Parathyroid adenoma (tissue), 2 donors: Measurements from ENCODE around the gene MESP1.

ENCODE experiments used
- H2AFZ ChIP-seq: fragments of 300-600 bp; sonication (generic); one replicate; pipeline ENCODE4 v1.7.0; 2017; ENCODE audit warnings: antibody characterized with exemption, mild to moderate bottlenecking
- H3K27ac ChIP-seq: fragments of 300-600 bp; sonication (generic); one replicate; pipeline ENCODE4 v1.7.0; 2017
- H3K27me3 ChIP-seq: fragments of 300-600 bp; sonication (generic); one replicate; pipeline ENCODE4 v1.7.0; 2017; ENCODE audit warnings: low read length; ENCODE audit not compliant: control insufficient read depth, insufficient read depth
- H3K36me3 ChIP-seq: fragments of 300-600 bp; sonication (generic); one replicate; pipeline ENCODE4 v1.7.0; 2017; ENCODE audit warnings: low read length; ENCODE audit not compliant: control insufficient read depth, insufficient read depth
- H3K4me1 ChIP-seq: fragments of 300-600 bp; sonication (generic); one replicate; pipeline ENCODE4 v1.7.0; 2017; ENCODE audit warnings: control low read depth
- H3K4me2 ChIP-seq: fragments of 300-600 bp; sonication (generic); one replicate; pipeline ENCODE4 v1.7.0; 2017; ENCODE audit warnings: low read length
- H3K4me3 ChIP-seq: fragments of 300-600 bp; sonication (generic); one replicate; pipeline ENCODE4 v1.7.0; 2017; ENCODE audit warnings: low read depth, low read length
- H3K79me2 ChIP-seq: fragments of 300-600 bp; sonication (generic); one replicate; pipeline ENCODE4 v1.7.0; 2017; ENCODE audit warnings: control low read depth
- H3K9ac ChIP-seq: fragments of 300-600 bp; sonication (generic); one replicate; pipeline ENCODE4 v1.7.0; 2017; ENCODE audit warnings: mild to moderate bottlenecking
- H3K9me3 ChIP-seq: fragments of 300-600 bp; sonication (generic); one replicate; pipeline ENCODE4 v1.7.0; 2017; ENCODE audit warnings: low read length; ENCODE audit not compliant: control insufficient read depth
- TF ChIP-seq, protein P1 (sequence below): fragments of 300-600 bp; sonication (generic); IDR thresholded peaks from one replicate; pipeline ENCODE4 v1.7.0; 2017; ENCODE audit warnings: antibody characterized with exemption, mild to moderate bottlenecking
- donor health status: primary hyperparathyroidism.

MESP1 gene

DNA sequence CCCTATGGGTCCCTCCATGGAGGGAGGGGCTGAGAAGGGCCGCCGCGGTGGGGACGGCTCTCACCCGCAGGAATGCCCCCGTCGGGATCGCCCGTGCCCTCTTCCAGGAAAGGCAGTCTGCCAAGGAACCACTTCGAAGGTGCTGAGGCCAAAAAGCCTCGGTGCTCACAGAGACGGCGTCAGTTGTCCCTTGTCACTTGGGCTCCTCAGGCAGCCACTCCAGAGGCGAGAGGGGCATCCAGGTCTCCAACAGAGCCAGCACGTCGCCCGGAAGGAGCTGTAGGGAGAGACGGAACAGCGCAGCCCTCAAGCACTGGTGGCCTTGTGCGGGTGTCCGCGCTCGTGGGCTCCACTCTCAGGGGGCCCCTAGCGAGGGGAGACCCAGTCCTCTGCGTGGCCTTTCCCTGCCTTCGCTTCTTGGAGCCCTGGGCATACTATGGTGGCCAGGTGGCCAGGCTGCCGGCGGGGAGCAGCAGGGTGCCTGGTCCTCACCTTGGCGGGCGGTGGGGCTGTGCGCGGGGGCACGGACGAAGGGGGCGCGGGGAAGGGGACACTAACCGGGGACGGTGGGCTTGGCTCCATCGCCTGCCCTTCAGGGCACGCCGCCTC lies 994 bp downstream of the MESP1 start:
- Histone ChIP-seq H3K9ac (no peak overlapping the region), H3K4me1 (no peaks in the 10 kb centered on the region), H3K4me3 (peak overlapping the region; percentile 57), H3K79me2 (no peaks in the 10 kb centered on the region), H3K27ac (no peak overlapping the region), H3K27me3 (no peaks in the 10 kb centered on the region), H2AFZ (peak overlapping the region; percentile 76), H3K9me3 (no peaks in the 10 kb centered on the region), H3K4me2 (peak overlapping the region; percentile 75), H3K36me3 (no peaks in the 10 kb centered on the region)
- TF ChIP-seq, protein P1, sequence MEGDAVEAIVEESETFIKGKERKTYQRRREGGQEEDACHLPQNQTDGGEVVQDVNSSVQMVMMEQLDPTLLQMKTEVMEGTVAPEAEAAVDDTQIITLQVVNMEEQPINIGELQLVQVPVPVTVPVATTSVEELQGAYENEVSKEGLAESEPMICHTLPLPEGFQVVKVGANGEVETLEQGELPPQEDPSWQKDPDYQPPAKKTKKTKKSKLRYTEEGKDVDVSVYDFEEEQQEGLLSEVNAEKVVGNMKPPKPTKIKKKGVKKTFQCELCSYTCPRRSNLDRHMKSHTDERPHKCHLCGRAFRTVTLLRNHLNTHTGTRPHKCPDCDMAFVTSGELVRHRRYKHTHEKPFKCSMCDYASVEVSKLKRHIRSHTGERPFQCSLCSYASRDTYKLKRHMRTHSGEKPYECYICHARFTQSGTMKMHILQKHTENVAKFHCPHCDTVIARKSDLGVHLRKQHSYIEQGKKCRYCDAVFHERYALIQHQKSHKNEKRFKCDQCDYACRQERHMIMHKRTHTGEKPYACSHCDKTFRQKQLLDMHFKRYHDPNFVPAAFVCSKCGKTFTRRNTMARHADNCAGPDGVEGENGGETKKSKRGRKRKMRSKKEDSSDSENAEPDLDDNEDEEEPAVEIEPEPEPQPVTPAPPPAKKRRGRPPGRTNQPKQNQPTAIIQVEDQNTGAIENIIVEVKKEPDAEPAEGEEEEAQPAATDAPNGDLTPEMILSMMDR, result no peak

DNA sequence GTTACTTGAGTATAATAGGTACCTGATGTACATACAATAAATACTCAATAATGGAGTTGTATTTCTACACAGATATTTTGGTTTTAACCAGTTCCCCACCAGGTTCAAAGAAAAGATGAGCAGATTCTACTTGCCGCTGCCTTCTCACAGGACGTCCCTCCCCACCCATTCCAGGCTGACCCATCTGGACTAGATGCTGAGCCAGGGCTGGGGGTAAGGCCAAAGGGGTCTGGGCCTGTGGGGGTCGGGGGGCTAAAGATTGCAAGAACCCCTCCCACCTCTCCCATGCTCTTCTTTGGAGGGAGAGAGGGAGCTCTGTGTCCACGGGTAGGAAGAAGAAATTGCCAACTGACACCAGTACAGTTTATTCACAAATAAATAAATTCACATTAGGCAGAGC lies 1.5 kb downstream of the MESP1 start:
- Histone ChIP-seq H3K36me3 (no peaks in the 10 kb centered on the region), H3K9ac (no peak overlapping the region), H3K4me1 (no peaks in the 10 kb centered on the region), H3K4me2 (peak overlapping the region; percentile 75), H3K9me3 (no peaks in the 10 kb centered on the region), H3K27ac (no peak overlapping the region), H2AFZ (peak overlapping the region; percentile 76), H3K4me3 (peak overlapping the region; percentile 57), H3K27me3 (no peaks in the 10 kb centered on the region), H3K79me2 (no peaks in the 10 kb centered on the region)
- TF ChIP-seq, protein P1, result no peak

DNA sequence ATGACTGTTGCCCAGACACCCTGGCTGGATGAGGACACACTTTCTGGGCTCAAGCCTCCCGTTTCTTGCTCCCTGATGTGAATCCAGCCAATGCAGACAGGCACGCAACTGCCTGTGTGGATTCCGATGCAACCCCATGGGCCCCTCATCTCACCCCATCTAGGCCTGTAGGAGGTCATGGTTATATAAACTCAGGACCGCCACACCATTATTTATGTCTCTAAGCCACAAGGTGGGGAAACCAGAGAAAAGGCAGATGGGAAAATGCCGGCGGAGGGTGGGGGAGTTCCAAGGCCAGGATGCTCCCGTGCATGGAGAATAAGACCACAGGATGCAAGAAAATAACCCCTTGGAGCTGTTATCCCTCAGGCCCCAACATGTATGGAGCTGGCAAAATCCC lies 2.0 kb downstream of the MESP1 start:
- Histone ChIP-seq H3K9me3 (no peaks in the 10 kb centered on the region), H3K9ac (no peak overlapping the region), H3K36me3 (no peaks in the 10 kb centered on the region), H3K4me1 (no peaks in the 10 kb centered on the region), H3K27ac (no peak overlapping the region), H3K27me3 (no peaks in the 10 kb centered on the region), H3K4me2 (no peak overlapping the region), H2AFZ (no peak overlapping the region), H3K4me3 (no peak overlapping the region), H3K79me2 (no peaks in the 10 kb centered on the region)
- TF ChIP-seq, protein P1, result no peak

DNA sequence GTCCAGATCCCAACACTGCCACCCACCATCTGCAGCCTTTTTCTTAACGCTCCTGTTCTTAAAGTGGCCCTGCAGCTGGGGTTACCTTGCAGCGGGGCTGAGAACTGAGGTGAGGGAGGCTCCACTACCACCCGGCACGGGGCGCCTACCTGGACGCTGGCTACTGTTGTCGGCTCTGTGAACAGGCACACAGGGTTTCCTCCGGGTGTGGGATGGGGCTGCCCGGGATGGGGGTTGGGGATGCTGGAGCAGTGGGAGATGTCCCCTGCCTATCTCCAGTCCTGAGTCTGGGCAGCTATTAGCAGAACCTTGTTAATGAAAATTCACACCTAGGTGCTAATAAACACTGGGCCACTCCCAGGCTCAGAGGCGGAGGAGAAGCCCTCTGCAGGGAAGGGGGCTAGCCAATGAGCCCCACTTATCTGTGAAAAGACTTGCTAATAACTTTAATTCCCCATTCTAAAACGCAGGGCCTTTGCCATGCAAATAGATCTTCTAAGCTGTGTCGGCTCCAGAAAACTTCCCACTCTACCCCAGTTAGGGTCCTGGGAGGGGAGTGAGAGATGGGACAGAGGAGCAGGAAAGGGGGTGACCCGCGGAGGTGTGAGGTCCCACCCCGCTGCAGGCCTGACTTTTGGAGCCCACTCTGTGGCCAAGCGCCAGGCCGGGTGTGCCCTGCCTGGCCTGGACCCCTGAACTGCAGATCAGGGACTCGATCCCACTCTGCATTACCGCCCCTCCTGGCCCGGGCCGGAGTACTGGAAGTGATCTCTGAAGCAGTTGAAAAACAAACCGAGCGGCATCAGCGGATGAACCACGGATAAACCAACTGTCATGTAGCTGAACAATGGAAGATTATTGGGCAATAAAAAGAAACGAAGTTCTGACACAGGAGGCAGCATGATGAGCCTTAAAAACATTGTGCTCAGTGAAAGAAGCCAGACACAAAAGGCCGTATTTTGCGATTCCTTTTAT lies 3.1 kb downstream of the MESP1 start:
- H3K4me1 ChIP-seq, result no peaks in the 10 kb centered on the region
- H3K9me3 ChIP-seq, result no peaks in the 10 kb centered on the region
- no peak overlapping the region for H3K27ac ChIP-seq
- no peaks in the 10 kb centered on the region for H3K27me3 ChIP-seq
- H2AFZ ChIP-seq, result no peak overlapping the region
- TF ChIP-seq, protein P1, result no peak
- H3K4me2 ChIP-seq, result no peak overlapping the region
- H3K79me2 ChIP-seq, result no peaks in the 10 kb centered on the region
- H3K36me3 ChIP-seq, result no peaks in the 10 kb centered on the region
- H3K4me3 ChIP-seq, result no peak overlapping the region
- no peak overlapping the region for H3K9ac ChIP-seq
